ENCODE measurements around the gene MED13L.
A peak's percentile ranks its signal among the peaks of the same experiment; 100 is the strongest.

MED13L gene

GRCh38 chr12:116210762-116211161 lies 66.7 kb downstream of the MED13L start:
- no peak for DNase-seq
- ATAC-seq = peak; percentile 65

- DNase-seq (no peak), ATAC-seq (no peak)
Measured at GRCh38 chr12:116210131-116210530, 67.4 kb downstream of the MED13L start.

DNA sequence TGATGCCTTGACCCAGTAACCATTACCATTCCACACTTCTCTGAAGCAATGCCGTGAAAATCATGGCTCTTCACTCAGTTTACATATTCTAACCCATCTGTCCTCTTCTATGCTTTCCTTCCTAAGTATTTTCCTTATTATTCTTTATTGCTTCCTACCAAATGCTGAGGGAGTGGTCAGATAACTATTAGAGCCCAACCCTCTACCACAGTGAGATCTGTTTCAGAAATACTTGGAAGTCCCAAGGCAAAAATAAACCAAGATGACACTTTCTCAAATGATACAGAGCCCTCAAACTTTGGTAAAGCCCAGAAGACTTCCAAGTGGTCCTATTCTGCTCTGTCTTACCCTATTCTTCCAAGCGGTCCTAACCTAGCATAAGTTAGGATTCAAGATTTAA lies 68.0 kb downstream of the MED13L start:
- ATAC-seq (no peak), DNase-seq (no peak)

- DNase-seq = no peak
- ATAC-seq = no peak
Measured at GRCh38 chr12:116207274-116207673, 70.2 kb downstream of the MED13L start.

DNA sequence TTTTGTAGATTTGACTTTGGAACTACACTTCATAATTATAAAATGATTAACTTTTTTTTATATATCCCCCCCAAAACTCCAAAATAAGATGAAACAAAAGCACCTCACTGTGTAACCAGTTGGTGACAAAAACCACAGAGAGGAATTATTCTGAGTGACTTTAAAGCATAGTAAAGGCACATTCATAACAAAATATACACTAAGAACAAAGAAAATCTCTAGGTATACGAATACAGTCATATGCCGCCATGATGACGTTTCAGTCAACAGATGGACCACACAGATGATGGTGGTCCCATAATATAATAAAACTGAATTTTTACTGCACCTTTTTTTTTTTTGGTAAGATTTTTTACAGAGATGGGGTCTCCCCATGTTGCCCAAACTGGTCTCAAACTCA lies 70.7 kb downstream of the MED13L start:
- DNase-seq (no peak), ATAC-seq (no peak)

DNA sequence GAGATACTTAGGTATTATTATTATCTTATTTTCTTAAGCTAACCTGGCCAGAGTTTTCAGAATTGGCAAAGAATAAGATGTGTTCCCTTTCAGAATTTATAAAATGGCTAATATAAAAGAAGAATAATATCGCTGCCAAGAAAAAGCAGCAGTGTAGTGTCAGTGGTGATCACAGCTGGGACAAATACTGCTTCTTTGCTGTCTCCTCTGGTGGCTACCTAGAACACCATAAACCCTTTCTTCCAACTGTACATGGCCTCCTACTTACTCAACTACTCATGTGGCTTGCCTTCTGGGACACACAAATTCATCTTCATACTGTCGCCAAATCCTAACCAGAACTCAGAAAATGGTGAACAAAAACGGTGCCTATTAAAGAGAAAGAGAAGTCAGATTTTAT lies 72.7 kb downstream of the MED13L start:
- no peak for ATAC-seq
- no peak for DNase-seq

- DNase-seq (no peak), ATAC-seq (no peak)
Measured at GRCh38 chr12:116204169-116204568, 73.3 kb downstream of the MED13L start.

DNA sequence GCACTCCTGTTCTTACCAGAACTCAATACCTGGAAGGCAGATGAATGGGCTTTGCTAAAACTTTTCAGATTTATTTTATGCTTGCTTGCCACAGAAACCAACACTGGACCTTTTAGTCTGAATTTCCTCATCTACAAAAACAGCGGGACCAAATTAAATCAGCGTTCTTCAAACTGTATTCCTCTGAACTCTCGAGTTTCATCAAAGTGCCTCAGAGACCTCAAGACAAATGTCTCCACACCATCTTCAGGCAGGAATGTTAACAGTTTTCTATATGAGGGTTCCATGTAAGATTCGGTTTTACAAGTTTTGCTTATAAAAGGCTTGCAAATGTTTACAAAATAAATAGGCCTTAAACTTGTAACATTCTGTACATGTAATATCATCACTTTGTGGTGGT lies 74.6 kb downstream of the MED13L start:
- DNase-seq (no peak), ATAC-seq (no peak)

GRCh38 chr12:116202433-116202832 lies 75.1 kb downstream of the MED13L start:
- no peak for ATAC-seq
- DNase-seq = no peak

- DNase-seq (no peak), ATAC-seq (no peak)
Measured at GRCh38 chr12:116201908-116202307, 75.6 kb downstream of the MED13L start.

DNA sequence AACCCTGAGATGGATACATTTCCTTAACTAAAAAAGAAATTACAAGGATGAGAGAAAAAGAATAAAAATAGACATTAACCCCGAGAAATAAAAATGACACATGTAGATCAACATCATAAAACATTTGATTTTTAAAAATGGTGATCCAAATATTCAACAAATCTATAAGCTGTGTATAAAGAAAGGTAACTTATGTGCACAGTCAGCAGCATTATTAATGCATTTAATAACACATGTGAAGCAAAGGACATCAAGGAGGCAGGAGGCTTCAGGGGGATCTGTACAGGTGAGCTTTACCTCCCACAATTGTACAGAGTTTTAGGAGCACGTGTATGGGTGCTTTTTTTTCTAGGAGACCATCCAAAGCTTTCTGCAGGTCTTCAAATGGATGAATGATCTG lies 76.1 kb downstream of the MED13L start:
- no peak for DNase-seq
- ATAC-seq = no peak

GRCh38 chr12:116200812-116201211 lies 76.7 kb downstream of the MED13L start:
- ATAC-seq (no peak), DNase-seq (no peak)

DNA sequence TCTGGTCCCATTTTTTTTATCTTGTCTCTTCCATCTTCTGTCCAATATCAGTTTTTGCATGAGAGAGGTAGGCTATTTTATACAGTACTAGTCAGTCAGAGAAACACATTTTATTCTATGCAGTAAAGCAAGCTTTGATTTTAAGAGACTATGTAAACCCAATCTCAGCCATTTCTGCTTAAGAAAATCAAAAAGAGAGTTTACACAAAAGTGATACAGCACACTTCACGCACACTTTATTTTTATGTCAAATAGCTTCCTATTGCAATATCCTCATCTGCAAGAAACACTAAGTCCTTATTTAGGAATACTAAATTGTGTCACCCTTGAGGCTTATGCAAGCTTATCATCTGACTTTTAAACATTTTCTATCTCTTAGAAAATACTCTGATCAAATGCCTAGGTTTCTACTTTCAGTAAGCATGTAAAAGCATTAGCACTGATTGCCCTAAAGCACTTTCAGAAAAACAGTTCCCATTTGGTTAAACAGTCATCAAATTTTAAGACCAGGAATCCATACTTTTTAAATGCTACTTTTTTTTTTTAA lies 78.3 kb downstream of the MED13L start:
- no peak for DNase-seq
- no peak for ATAC-seq

DNA sequence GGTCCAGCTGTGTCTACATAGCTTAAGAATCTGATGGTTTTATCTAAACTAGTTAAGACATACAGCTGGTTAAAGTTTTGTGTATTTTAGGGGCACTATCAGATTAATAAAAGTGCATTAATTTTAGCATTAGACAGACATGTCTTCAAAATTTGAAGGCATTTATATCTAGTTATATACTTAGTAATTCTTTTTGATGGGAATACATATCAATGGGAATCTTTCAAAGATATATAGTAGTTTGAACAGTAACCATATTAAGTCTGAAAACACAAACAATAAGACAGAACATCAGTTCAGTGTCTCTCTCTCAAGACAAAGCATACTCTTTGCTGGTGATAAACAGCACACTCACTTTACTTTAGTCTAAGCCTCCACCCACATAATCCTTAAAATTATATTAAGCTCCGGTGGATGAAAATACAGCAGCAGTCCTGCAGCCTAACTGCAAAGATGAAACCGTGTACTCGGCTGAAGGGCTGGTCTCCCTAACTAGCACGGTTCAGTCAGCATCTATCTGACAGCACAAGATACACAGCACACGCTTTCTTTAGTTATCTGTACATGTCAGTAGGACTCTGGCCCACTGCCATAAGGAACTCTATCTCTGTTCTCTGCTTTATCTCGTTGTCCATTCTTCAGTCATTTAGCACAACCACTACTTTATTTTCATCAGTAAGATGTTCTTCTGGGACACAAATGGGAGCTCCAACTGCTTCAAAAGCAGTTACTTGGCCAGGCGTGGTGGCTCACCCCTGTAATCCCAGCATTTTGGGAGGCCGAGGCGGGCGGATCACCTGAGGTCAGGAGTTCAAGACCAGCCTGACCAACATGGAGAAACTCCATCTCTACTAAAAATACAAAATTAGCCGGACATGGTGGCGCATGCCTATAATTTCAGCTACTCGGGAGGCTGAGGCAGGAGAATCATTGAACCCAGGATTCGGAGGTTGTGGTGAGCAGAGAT lies 80.5 kb downstream of the MED13L start:
- ATAC-seq = no peak

DNA sequence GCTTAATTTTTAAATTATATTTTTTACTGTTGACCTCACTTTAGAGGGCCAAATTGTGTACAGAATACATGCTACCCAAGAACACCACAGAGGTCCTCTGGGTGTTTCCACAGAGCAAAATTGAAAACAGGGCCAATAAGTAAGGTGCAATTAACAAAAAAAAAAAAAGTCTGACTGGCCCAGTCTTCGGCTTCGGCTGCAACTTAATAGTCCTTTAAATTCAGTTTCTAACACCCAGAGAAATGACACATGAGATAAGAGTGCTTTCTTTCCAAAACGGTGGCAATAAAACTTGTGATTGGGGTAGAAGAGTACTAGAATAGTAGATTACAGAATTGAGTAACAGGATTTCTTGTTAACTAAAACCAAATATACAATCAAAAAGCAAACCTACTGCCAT lies 81.3 kb downstream of the MED13L start:
- ATAC-seq (no peak), DNase-seq (no peak)

More for the DNA sequence above, 80.5 kb downstream of the MED13L start:
- no peak for DNase-seq

DNA sequence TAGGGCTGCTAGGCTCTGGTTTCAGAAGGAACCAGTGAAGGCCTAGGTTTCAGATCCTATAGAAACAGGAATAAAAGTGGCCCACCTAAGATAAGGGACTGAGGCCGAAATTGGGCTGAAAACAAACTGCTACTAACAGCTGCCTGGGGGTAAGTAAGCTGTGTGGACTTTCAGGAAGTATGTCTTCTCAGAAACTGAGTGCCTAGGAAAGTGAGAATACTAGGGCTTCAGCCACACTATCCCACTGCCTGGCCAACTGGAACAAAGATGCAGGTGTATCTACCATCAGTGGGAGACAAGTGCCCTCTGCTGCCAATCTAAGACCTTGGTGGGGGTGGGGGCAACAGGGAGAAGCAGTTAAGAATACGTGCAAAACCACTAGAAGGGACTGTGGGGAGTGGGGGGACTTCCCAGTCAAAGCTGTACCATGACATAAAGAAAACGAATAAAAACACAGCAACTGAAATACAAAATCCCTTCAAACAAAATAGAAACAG lies 82.5 kb downstream of the MED13L start:
- DNase-seq = peak; percentile 71

DNA sequence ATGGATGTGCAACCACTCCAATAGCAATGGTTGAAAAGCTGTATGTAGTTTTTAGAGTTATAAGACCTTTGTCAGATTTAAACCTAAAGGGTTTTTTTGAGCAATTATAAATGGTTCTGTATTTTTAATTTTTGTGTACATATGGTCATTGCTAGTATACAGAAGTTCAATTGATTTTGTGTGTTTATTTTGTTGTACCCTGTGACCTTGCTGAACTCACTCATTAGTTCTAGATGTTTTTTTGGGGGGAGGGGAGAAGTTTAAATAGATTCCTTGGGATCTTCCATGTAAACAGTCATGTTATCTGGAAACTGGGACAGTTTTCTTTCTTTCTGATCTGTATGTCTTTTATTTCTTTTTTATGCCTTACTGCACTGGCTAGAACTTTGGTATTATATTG lies 87.8 kb downstream of the MED13L start:
- ATAC-seq = no peak

More for the DNA sequence above, 82.5 kb downstream of the MED13L start:
- peak; percentile 95 for ATAC-seq

DNA sequence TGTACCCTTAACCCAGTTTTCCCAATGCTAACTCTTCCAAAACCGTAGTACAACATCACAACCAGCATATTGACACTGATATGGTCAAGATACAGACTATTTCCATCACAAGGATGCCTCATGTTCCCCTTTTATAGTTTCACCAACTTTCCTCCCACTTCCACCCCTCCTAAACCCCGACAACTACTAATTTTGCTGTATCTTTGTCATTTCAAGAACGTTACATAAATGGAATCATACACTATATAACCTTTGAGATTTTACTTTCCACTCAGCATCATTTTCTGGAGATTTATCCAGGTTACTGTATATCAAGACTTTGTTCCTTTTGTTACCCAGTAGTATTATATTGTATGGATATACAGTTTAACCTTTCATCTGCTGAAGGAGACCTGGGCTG lies 88.9 kb downstream of the MED13L start:
- no peak for DNase-seq
- ATAC-seq = peak; percentile 55

More for the DNA sequence above, 87.8 kb downstream of the MED13L start:
- no peak for DNase-seq

DNA sequence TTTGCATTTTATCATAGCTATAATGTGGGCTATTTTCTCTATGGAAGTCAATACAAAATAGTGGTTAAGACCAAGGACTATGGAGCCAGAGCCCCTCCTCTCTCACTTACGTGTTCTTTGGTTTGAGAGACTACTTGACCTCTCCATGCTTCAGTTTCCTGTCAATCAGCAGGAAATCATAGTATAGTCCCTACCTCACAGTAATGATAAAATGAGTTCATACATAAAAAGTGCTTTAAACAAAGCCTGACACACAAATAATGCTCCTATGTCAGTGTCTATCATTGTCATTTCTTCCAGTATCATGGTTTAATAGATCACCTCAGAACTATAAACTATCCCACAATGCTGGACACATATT lies 90.4 kb downstream of the MED13L start:
- DNase-seq = no peak
- peak; percentile 52 for ATAC-seq

GRCh38 chr12:116186482-116187150 lies 90.9 kb downstream of the MED13L start:
- no peak for DNase-seq
- no peak for ATAC-seq

DNA sequence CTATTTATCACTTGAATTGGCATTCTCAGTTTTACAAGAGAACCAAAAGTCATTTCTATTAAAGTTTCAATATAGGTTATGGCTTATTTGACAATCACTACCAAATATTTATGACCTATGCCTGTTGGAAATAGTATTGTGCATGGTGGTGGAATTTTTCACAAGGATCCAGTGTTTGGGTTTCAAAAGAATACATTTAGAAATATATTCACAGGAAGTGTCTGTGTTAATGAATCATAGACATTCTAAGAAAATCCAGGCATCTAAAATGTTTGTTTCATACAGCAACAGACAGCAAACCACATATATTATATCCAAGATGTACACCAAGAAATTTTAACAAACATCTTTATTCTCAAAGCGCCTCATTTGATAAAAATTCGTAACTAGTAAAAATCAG lies 92.7 kb downstream of the MED13L start:
- no peak for ATAC-seq
- no peak for DNase-seq

DNA sequence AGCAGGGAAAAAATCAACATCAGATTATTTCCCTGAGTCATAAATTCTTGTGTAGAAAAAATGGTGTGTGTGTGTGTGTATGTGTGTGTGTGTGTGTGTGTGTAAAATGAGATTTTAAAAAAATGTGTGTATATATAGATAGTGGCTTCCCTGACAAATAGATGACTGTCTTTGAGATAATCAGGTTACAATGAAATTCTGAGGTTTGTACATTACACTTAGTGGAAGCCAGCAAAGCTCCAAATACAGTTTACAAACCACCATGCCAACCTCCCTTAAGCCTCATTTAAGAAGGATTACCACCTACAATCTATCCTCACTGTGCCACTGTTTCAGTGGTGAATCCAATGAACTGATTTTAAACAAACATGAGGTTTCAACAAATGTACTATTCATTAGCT lies 93.8 kb downstream of the MED13L start:
- ATAC-seq (no peak), DNase-seq (no peak)

Data from stimulated activated naive CD8-positive, alpha-beta T cell treated with anti-CD3 and anti-CD28 coated beads, Interleukin-15, Interleukin-2, amounts not matched to agents 100 U/mL and 50 U/mL, for 24 hours (primary cell).